Forelimb muscle (tissue), 1 donor: ENCODE data around the gene GAGE12E. TPM values are rescaled to one million over a fixed set of nuclear protein-coding genes. Genes with fewer than 3 reads are reported as not detected.
"Not testable (repeated sequence)": the region's sequence is repeated elsewhere in the genome, so short reads cannot be mapped to it uniquely, and the experiment has no call there.

Source experiments
- DNase-seq: peaks from one replicate; pipeline ENCODE4 v3.0.0-alpha.2; 2013; ENCODE audit warnings: low read depth
- polyA plus RNA-seq: library from polyadenylated mRNA; unstranded; fragments of 120-200 nt; gene quantifications from one replicate; pipeline ENCODE4 v1.2.1, GENCODE V29; 2013; ENCODE audit not compliant: insufficient read length

Gene GAGE12E, protein sequence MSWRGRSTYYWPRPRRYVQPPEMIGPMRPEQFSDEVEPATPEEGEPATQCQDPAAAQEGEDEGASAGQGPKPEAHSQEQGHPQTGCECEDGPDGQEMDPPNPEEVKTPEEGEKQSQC
- polyA plus RNA-seq = not detected

DNA sequence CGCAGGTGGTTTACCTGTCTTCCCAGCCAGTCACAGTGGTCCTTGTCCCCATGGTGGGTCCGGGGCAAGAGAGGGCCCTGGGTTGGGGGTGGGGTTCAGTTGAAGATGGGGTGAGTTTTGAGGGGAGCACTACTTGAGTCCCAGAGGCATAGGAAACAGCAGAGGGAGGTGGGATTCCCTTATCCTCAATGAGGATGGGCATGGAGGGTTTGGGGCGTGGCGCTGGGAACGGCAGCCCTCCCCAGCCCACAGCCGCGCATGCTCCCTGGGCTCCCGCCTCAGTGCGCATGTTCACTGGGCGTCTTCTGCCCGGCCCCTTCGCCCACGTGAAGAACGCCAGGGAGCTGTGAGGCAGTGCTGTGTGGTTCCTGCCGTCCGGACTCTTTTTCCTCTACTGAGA lies at the start of gene GAGE12E:
Gene GAGE12E, plus strand, starts transcription at position 301 of the 400 bp plus-strand sequence. CDS start 1,155 bp downstream, outside the sequence.
- not testable (repeated sequence) for DNase-seq

DNA sequence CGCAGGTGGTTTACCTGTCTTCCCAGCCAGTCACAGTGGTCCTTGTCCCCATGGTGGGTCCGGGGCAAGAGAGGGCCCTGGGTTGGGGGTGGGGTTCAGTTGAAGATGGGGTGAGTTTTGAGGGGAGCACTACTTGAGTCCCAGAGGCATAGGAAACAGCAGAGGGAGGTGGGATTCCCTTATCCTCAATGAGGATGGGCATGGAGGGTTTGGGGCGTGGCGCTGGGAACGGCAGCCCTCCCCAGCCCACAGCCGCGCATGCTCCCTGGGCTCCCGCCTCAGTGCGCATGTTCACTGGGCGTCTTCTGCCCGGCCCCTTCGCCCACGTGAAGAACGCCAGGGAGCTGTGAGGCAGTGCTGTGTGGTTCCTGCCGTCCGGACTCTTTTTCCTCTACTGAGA lies 19.2 kb upstream of the GAGE12E start, which contains the start of gene GAGE12C:
Gene GAGE12C, plus strand, starts transcription at position 301 of the 400 bp plus-strand sequence. CDS start 1,155 bp downstream, outside the sequence.
- not testable (repeated sequence) for DNase-seq

- DNase-seq = not testable (repeated sequence)
These were observed 9.7 kb upstream of the GAGE12E start, which contains the start of gene GAGE12D for GRCh38 chrX:49541433-49541832. Gene GAGE12D (plus strand): TSS chrX:49541733. CDS start chrX:49542888, 1,155 bp downstream.

- not testable (repeated sequence) for DNase-seq
These were observed 9.5 kb downstream of the GAGE12E start, which contains the start of gene GAGE12F for GRCh38 chrX:49560542-49560941. Gene GAGE12F (plus strand): TSS chrX:49560842. CDS start chrX:49561997, 1,155 bp downstream.

GRCh38 chrX:49568728-49569127 lies 17.6 kb downstream of the GAGE12E start:
- DNase-seq = not testable (repeated sequence)

DNA sequence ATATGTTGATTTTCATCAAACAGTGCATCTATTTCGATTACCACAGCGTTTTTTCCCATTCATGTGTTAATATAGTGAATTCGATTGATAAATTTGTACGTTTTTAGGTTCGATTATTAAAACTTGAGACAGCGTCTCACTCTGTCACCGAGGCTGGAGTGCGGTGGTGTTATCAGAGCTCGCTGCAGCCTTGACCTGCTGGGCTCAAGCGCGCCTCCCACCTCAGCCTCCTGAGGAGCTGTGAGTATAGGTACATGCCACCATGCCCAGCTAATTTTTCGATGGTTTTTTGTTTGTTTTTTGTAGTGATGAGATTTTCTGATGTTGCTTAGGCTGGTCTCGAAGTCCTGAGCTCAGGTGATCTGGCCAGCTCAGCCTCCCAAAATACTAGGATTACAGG lies 18.1 kb downstream of the GAGE12E start:
- not testable (repeated sequence) for DNase-seq

- not testable (repeated sequence) for DNase-seq
These were observed 19.0 kb downstream of the GAGE12E start, which contains the start of gene GAGE12G for GRCh38 chrX:49570100-49570499. Gene GAGE12G (plus strand): TSS chrX:49570400. CDS start chrX:49571555, 1,155 bp downstream.

DNA sequence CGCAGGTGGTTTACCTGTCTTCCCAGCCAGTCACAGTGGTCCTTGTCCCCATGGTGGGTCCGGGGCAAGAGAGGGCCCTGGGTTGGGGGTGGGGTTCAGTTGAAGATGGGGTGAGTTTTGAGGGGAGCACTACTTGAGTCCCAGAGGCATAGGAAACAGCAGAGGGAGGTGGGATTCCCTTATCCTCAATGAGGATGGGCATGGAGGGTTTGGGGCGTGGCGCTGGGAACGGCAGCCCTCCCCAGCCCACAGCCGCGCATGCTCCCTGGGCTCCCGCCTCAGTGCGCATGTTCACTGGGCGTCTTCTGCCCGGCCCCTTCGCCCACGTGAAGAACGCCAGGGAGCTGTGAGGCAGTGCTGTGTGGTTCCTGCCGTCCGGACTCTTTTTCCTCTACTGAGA lies 28.6 kb downstream of the GAGE12E start, which contains the start of gene GAGE12H:
Gene GAGE12H, plus strand, starts transcription at position 301 of the 400 bp plus-strand sequence. CDS start 1,155 bp downstream, outside the sequence.
- DNase-seq = not testable (repeated sequence)

DNA sequence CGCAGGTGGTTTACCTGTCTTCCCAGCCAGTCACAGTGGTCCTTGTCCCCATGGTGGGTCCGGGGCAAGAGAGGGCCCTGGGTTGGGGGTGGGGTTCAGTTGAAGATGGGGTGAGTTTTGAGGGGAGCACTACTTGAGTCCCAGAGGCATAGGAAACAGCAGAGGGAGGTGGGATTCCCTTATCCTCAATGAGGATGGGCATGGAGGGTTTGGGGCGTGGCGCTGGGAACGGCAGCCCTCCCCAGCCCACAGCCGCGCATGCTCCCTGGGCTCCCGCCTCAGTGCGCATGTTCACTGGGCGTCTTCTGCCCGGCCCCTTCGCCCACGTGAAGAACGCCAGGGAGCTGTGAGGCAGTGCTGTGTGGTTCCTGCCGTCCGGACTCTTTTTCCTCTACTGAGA lies 38.1 kb downstream of the GAGE12E start, which contains the start of gene GAGE2A:
Gene GAGE2A, plus strand, starts transcription at position 301 of the 400 bp plus-strand sequence. CDS start 1,155 bp downstream, outside the sequence.
- not testable (repeated sequence) for DNase-seq

- not testable (repeated sequence) for DNase-seq
These were observed 38.8 kb downstream of the GAGE12E start for GRCh38 chrX:49589769-49590478.

DNA sequence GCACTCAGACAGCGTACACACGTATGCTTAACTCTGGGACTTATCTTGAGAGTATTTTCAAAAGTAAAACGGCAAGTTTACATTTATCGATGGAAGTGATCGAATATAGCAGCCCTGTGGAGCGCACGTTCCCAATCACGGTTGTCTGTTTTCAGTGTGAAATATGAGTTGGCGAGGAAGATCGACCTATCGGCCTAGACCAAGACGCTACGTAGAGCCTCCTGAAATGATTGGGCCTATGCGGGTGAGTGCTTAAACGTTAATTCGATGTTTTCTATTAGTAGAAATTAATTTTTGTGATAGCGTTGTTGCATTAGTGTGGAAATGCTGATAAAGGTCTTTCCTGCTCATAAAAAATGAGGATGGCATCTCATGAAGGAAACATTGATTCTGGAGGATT lies 39.4 kb downstream of the GAGE12E start:
- not testable (repeated sequence) for DNase-seq

- not testable (repeated sequence) for DNase-seq
These were observed 47.6 kb downstream of the GAGE12E start, which contains the start of gene GAGE1 for GRCh38 chrX:49598720-49599119. Gene GAGE1 (plus strand): TSS chrX:49599020. CDS start chrX:49600175, 1,155 bp downstream.

Other genes with a start within 250 kb of the GAGE12E start
- not detected for gene GAGE10, start 247.6 kb upstream of the GAGE12E start, polyA plus RNA-seq
- gene GAGE12J, start 229.3 kb upstream of the GAGE12E start, polyA plus RNA-seq = not detected
- not detected for gene GAGE13, start 219.7 kb upstream of the GAGE12E start, polyA plus RNA-seq
- not detected for gene GAGE12C, start 19.1 kb upstream of the GAGE12E start, polyA plus RNA-seq
- gene GAGE12D, start 9.6 kb upstream of the GAGE12E start, polyA plus RNA-seq = not detected
- gene GAGE12F, start 9.6 kb downstream of the GAGE12E start, polyA plus RNA-seq = not detected
- not detected for gene GAGE12G, start 19.1 kb downstream of the GAGE12E start, polyA plus RNA-seq
- not detected for gene GAGE12H, start 28.7 kb downstream of the GAGE12E start, polyA plus RNA-seq
- not detected for gene GAGE2A, start 38.2 kb downstream of the GAGE12E start, polyA plus RNA-seq
- not detected for gene GAGE1, start 47.7 kb downstream of the GAGE12E start, polyA plus RNA-seq
- not detected for gene PAGE1, start 144.7 kb downstream of the GAGE12E start, polyA plus RNA-seq